ENCODE results near the gene ANK2.

DNA sequence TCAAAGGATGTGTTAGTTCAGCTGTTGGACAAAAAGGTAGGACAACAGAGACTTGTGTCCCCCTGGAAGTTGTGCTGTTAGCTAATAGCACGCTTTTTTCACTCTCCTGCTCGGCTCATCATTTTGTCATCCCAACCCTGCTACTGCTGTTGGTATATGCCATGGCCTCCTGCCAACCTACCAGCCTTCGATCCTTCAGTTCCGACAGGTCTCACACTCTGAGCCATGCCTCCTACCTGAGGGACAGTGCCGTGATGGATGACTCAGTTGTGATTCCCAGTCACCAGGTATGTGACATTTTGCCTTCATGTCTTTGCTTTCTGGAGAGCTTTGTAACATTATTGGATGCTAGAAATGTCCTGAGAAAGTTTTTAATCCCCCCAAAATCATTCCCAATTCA, 268.1 kb downstream of the ANK2 start:
- TF ChIP-seq CTCF (IDR thresholded peaks at IDR 0.05; ENCODE audit: low read length) (no peak), EZH2 (IDR thresholded peaks at IDR 0.05; ENCODE audit: borderline replicate concordance, low read length) (no peak)

Data from OCI-LY1 (cell line).